Effector memory CD8-positive, alpha-beta T cell (primary cell): Measurements from ENCODE around the gene NCKIPSD.

ENCODE experiments used
- ATAC-seq: fragments of 150-1000 bp; cut with Tn5 transposase; replicated peaks from 2 replicates; pipeline ENCODE4 v1.10.0; 2021; ENCODE audit warnings: mild to moderate bottlenecking, moderate library complexity
- DNase-seq, 3 experiments: peaks; one replicate each; pipeline ENCODE4 v3.0.0; 2021
- H3K27ac Mint-ChIP-seq, 2 donors: one replicate each; pipeline ENCODE4 v1.8.0; 2022; ENCODE audit warnings: mild to moderate bottlenecking in 2 of 2, mixed read lengths in 2 of 2, moderate library complexity in 2 of 2
- H3K27me3 Mint-ChIP-seq, 2 donors: one replicate each; pipeline ENCODE4 v1.8.0; 2022; ENCODE audit warnings: mixed read lengths in 2 of 2
- H3K36me3 Mint-ChIP-seq: one replicate; pipeline ENCODE4 v1.8.0; 2022; ENCODE audit warnings: mild to moderate bottlenecking, moderate library complexity, mixed read lengths; ENCODE audit not compliant: insufficient read depth
- H3K4me1 Mint-ChIP-seq, 2 donors: one replicate each; pipeline ENCODE4 v1.8.0; 2022; ENCODE audit warnings: low read depth in 2 of 2, mixed read lengths in 2 of 2
- H3K4me3 Mint-ChIP-seq, 2 donors: one replicate each; pipeline ENCODE4 v1.8.0; 2022; ENCODE audit warnings: mild to moderate bottlenecking in 2 of 2, mixed read lengths in 2 of 2, moderate library complexity in 2 of 2
- H3K9me3 Mint-ChIP-seq, 2 donors: one replicate each; pipeline ENCODE4 v1.8.0; 2022; ENCODE audit warnings: mixed read lengths in 2 of 2

The NCKIPSD gene

GRCh38 chr3:48629894-48630293 is 55.8 kb downstream of the NCKIPSD start:
- H3K4me1 Mint-ChIP-seq, result peaks cover 11 to 15% of the 10 kb centered on the region in 2 donors
- peaks cover 11% of the 10 kb centered on the region for H3K36me3 Mint-ChIP-seq
- no peak for ATAC-seq
- H3K9me3 Mint-ChIP-seq, result no peaks in the 10 kb centered on the region
- no peak for DNase-seq
- no peak overlapping the region for H3K4me3 Mint-ChIP-seq
- no peaks in the 10 kb centered on the region for H3K27me3 Mint-ChIP-seq
- peak overlapping the region in 1 of 2 donors; percentile 55 for H3K27ac Mint-ChIP-seq

GRCh38 chr3:48628277-48629017 is 57.3 kb downstream of the NCKIPSD start:
- Mint-ChIP-seq H3K4me1 (peaks cover 7 to 8% of the 10 kb centered on the region in 2 donors), H3K27me3 (no peaks in the 10 kb centered on the region), H3K36me3 (peaks cover 11% of the 10 kb centered on the region), H3K27ac (peak overlapping the region; percentile 31 to 55), H3K9me3 (no peaks in the 10 kb centered on the region), H3K4me3 (no peak overlapping the region)
- no peak for ATAC-seq
- DNase-seq, result no peak

- no peak overlapping the region for H3K27ac Mint-ChIP-seq
- DNase-seq (no peak), ATAC-seq (no peak)
- no peak overlapping the region for H3K4me3 Mint-ChIP-seq
- H3K27me3 Mint-ChIP-seq, result no peaks in the 10 kb centered on the region
- H3K36me3 Mint-ChIP-seq, result peaks cover 11% of the 10 kb centered on the region
- H3K4me1 Mint-ChIP-seq, result peaks cover 4 to 5% of the 10 kb centered on the region in 2 donors
- H3K9me3 Mint-ChIP-seq, result no peaks in the 10 kb centered on the region
Measured at GRCh38 chr3:48625600-48625999, 60.1 kb downstream of the NCKIPSD start.

GRCh38 chr3:48624767-48625166 is 60.9 kb downstream of the NCKIPSD start:
- peaks cover 4 to 5% of the 10 kb centered on the region in 2 donors for H3K4me1 Mint-ChIP-seq
- H3K27me3 Mint-ChIP-seq, result no peaks in the 10 kb centered on the region
- DNase-seq (no peak), ATAC-seq (no peak)
- H3K4me3 Mint-ChIP-seq, result no peak overlapping the region
- H3K27ac Mint-ChIP-seq, result peak overlapping the region in 1 of 2 donors; percentile 26
- no peaks in the 10 kb centered on the region for H3K9me3 Mint-ChIP-seq
- H3K36me3 Mint-ChIP-seq, result peaks cover 8% of the 10 kb centered on the region

GRCh38 chr3:48623851-48624547 is 61.7 kb downstream of the NCKIPSD start:
- DNase-seq (no peak), ATAC-seq (no peak)
- H3K4me3 Mint-ChIP-seq, result no peak overlapping the region
- H3K9me3 Mint-ChIP-seq, result no peaks in the 10 kb centered on the region
- H3K36me3 Mint-ChIP-seq, result peaks cover 7% of the 10 kb centered on the region
- H3K27ac Mint-ChIP-seq, result peak overlapping the region in 1 of 2 donors; percentile 26
- H3K4me1 Mint-ChIP-seq, result peaks cover 4 to 5% of the 10 kb centered on the region in 2 donors
- H3K27me3 Mint-ChIP-seq, result no peaks in the 10 kb centered on the region
